Glomerular endothelial cell (primary cell): ENCODE data around the gene SLC34A3. TPM values are rescaled to one million over a fixed set of nuclear protein-coding genes. Genes with fewer than 3 reads are reported as not detected.
"Not testable (repeated sequence)": the region's sequence is repeated elsewhere in the genome, so short reads cannot be mapped to it uniquely, and the experiment has no call there.

Experiments used
- DNase-seq: peaks from one replicate; pipeline ENCODE4 v3.0.0-alpha.2; 2011; ENCODE audit warnings: low read depth, low spot score; ENCODE audit errors: extremely low read depth
- total RNA-seq: library from RNA; depleted of rRNA; stranded (reverse); fragments of >200 nt; gene quantifications from 2 replicates; pipeline ENCODE4 v1.2.3, GENCODE V29; 2015

The SLC34A3 gene
- total RNA-seq, 1 donor from 2014 or later, result not detected

- DNase-seq, result no peak
Measured at GRCh38 chr9:137254624-137255447, 24.1 kb downstream of the SLC34A3 start, which contains the start of gene NELFB. Gene NELFB, plus strand, starts transcription at chr9:137255327.

- DNase-seq, result no peak
Measured at GRCh38 chr9:137255448-137256114, 24.9 kb downstream of the SLC34A3 start.

- DNase-seq, result no peak
Measured at GRCh38 chr9:137256362-137256761, 25.7 kb downstream of the SLC34A3 start.

GRCh38 chr9:137256856-137257255, 26.2 kb downstream of the SLC34A3 start:
- DNase-seq, result no peak

- not testable (repeated sequence) for DNase-seq
Measured at GRCh38 chr9:137262173-137262908, 31.6 kb downstream of the SLC34A3 start.

GRCh38 chr9:137262909-137263285, 32.2 kb downstream of the SLC34A3 start:
- no peak for DNase-seq

GRCh38 chr9:137263506-137263905, 32.8 kb downstream of the SLC34A3 start:
- no peak for DNase-seq

- DNase-seq, result no peak
Measured at GRCh38 chr9:137264067-137264466, 33.4 kb downstream of the SLC34A3 start.

GRCh38 chr9:137265496-137266161, 34.9 kb downstream of the SLC34A3 start:
- no peak for DNase-seq

GRCh38 chr9:137266162-137266527, 35.4 kb downstream of the SLC34A3 start:
- no peak for DNase-seq

GRCh38 chr9:137266585-137267453, 36.1 kb downstream of the SLC34A3 start:
- no peak for DNase-seq

GRCh38 chr9:137267933-137268355, 37.2 kb downstream of the SLC34A3 start:
- no peak for DNase-seq

- no peak for DNase-seq
Measured at GRCh38 chr9:137268538-137269201, 38.0 kb downstream of the SLC34A3 start.

GRCh38 chr9:137269231-137269772, 38.6 kb downstream of the SLC34A3 start:
- no peak for DNase-seq

GRCh38 chr9:137270929-137271695, 40.4 kb downstream of the SLC34A3 start:
- no peak for DNase-seq

GRCh38 chr9:137271696-137272076, 41.0 kb downstream of the SLC34A3 start:
- DNase-seq, result no peak

GRCh38 chr9:137272241-137273094, 41.8 kb downstream of the SLC34A3 start:
- DNase-seq, result no peak
